Endodermal cell (in vitro differentiated cells): Measurements from ENCODE around the gene S100A1. TPM values are rescaled to one million over a fixed set of nuclear protein-coding genes. Genes with fewer than 3 reads are reported as not detected.
A peak's percentile ranks its signal among the peaks of the same experiment; 100 is the strongest.

Source experiments
- DNase-seq: peaks from one replicate; pipeline ENCODE4 v3.0.0-alpha.2; 2017
- H3K27ac ChIP-seq: 2 replicates; pipeline ENCODE4 v1.5.1; 2013; ENCODE audit warnings: mild to moderate bottlenecking, low read depth, low read length, moderate library complexity
- H3K27me3 ChIP-seq: 2 replicates; pipeline ENCODE4 v1.6.1; 2013; ENCODE audit warnings: mild to moderate bottlenecking, low read length, moderate library complexity; ENCODE audit not compliant: insufficient read depth, control insufficient read depth, poor library complexity, severe bottlenecking
- H3K36me3 ChIP-seq: 2 replicates; pipeline ENCODE4 v1.7.0; 2013; ENCODE audit warnings: mild to moderate bottlenecking, low read length, moderate library complexity; ENCODE audit not compliant: control insufficient read depth, insufficient read depth
- H3K4me1 ChIP-seq: one replicate; pipeline ENCODE4 v1.7.0; 2013; ENCODE audit warnings: low read length; ENCODE audit not compliant: control insufficient read depth, insufficient read depth
- H3K4me3 ChIP-seq: 2 replicates; pipeline ENCODE4 v1.5.1; 2013; ENCODE audit warnings: mild to moderate bottlenecking, low read length, moderate library complexity
- H3K9ac ChIP-seq: 2 replicates; pipeline ENCODE4 v1.6.1; 2013; ENCODE audit warnings: mild to moderate bottlenecking, low read length, moderate library complexity; ENCODE audit not compliant: poor library complexity, severe bottlenecking; ENCODE audit errors: extremely low read depth
- H3K9me3 ChIP-seq: 2 replicates; pipeline ENCODE4 v1.6.1; 2013; ENCODE audit warnings: mild to moderate bottlenecking, low read length, moderate library complexity; ENCODE audit not compliant: control insufficient read depth
- H3K27ac Mint-ChIP-seq: 2 replicates; pipeline ENCODE4 v1.8.0; 2020; ENCODE audit warnings: mixed read lengths
- H3K27me3 Mint-ChIP-seq: 2 replicates; pipeline ENCODE4 v1.8.0; 2021; ENCODE audit warnings: mild to moderate bottlenecking, mixed read lengths; ENCODE audit not compliant: insufficient read depth
- H3K36me3 Mint-ChIP-seq: 2 replicates; pipeline ENCODE4 v1.8.0; 2020; ENCODE audit warnings: low read depth, mixed read lengths
- H3K4me1 Mint-ChIP-seq: 2 replicates; pipeline ENCODE4 v1.8.0; 2020; ENCODE audit warnings: mixed read lengths
- H3K4me3 Mint-ChIP-seq: 2 replicates; pipeline ENCODE4 v1.8.0; 2020; ENCODE audit warnings: mild to moderate bottlenecking, moderate library complexity, mixed read lengths
- H3K9me3 Mint-ChIP-seq: 2 replicates; pipeline ENCODE4 v1.8.0; 2020; ENCODE audit warnings: mild to moderate bottlenecking, mixed read lengths
- WGBS, 2 experiments: methylation state at CpG; one replicate each; pipeline versions ENCODE4 v1.1.5 to v1.1.7; 2013; ENCODE audit warnings: missing lambda C conversion rate in 2 of 2, mixed read lengths in 1 of 2; ENCODE audit not compliant: insufficient coverage in 1 of 2, insufficient read length in 1 of 2; 5-methylcytosine and 5-hydroxymethylcytosine counted together
- total RNA-seq, 2 donors: library from RNA; stranded (reverse); fragmentation: NEBNext Ultra II Directional in 1 of 2; extraction: Animal tissue kit (Norgen Biotek cat#: 25700) in 1 of 2; gene quantifications; 2 replicates in 1 of 2; 3 replicates in 1 of 2; pipeline ENCODE4 v1.2.1, GENCODE V29; 2021
- TF ChIP-seq, protein P1 (sequence below): fragments of 200-600 bp; sonication (generic); conservative IDR thresholded peaks from 2 replicates; pipeline ENCODE4 v1.5.0; 2021; ENCODE audit warnings: antibody characterized with exemption, mild to moderate bottlenecking

S100A1 gene
- total RNA-seq, 2 donors from 2014 or later, result 1.8 to 5.0 TPM

DNA sequence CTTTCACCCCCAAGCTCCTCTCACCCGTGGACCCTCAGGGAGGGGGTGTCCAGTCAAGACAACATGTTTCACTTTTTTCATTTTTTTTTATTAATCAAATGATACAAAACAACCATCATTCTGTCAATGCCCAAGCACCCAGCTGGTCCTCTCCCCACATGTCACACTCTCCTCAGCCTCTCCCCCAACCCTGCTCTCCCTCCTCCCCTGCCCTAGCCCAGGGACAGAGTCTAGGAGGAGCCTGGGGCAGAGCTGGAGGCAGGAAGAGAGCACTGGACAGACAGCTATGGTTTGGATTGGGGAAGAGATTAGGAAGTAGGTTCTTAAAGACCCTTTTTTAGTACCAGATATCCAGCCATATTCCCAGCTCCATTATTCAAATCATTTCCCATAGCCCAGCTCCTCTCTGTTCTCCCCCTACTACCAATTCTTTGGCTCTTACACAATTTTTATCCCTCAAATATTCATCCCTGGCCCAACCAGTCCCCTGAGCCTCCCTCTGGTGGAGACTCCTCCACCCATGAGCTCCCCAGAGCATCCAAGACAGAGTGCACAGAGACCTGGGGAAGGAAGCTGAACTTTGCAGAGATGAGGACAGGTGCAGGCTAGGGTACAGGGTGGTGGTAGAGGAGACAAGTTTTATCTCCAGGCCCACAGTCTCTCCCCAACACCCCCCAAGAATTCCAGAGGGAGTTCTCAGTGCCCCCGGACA is 13.9 kb upstream of the S100A1 start:
- peak overlapping the region; percentile 49 for H3K4me3 Mint-ChIP-seq
- no peak overlapping the region for H3K27ac Mint-ChIP-seq
- TF ChIP-seq, protein P1, sequence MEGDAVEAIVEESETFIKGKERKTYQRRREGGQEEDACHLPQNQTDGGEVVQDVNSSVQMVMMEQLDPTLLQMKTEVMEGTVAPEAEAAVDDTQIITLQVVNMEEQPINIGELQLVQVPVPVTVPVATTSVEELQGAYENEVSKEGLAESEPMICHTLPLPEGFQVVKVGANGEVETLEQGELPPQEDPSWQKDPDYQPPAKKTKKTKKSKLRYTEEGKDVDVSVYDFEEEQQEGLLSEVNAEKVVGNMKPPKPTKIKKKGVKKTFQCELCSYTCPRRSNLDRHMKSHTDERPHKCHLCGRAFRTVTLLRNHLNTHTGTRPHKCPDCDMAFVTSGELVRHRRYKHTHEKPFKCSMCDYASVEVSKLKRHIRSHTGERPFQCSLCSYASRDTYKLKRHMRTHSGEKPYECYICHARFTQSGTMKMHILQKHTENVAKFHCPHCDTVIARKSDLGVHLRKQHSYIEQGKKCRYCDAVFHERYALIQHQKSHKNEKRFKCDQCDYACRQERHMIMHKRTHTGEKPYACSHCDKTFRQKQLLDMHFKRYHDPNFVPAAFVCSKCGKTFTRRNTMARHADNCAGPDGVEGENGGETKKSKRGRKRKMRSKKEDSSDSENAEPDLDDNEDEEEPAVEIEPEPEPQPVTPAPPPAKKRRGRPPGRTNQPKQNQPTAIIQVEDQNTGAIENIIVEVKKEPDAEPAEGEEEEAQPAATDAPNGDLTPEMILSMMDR, result no peak

DNA sequence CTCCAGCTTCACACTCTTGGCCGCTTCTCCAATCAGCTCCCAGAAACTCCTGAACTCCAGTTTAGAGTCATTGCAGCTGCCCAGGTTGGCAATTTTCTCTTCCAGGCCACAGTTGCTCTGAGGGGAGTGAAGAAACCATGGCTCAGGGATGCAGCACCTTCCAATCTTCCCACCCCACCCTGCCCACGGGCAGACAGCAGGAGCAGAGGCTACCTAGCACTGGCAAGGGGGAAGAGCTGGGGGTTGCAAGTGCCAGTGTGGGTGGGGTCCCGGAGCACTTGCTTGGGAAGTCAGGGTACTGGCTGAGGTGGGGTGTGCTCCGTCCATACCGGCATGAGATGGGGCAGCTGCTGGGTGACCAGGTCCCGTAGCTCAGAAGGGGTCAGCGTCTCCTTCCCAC is 13.3 kb upstream of the S100A1 start:
- Mint-ChIP-seq H3K27ac (no peak overlapping the region), H3K4me1 (peaks cover 49% of the 10 kb centered on the region), H3K4me3 (peak overlapping the region; percentile 49), H3K27me3 (no peaks in the 10 kb centered on the region), H3K36me3 (peaks cover 19% of the 10 kb centered on the region), H3K9me3 (no peaks in the 10 kb centered on the region)
- Histone ChIP-seq H3K4me1 (peaks cover 3% of the 10 kb centered on the region), H3K4me3 (no peak overlapping the region), H3K36me3 (peaks cover 16% of the 10 kb centered on the region), H3K9ac (no peak overlapping the region), H3K9me3 (no peaks in the 10 kb centered on the region), H3K27ac (no peak overlapping the region), H3K27me3 (no peaks in the 10 kb centered on the region)
- 93 to 94% methylated on average over 3 to 7 of the region's 7 CpGs for WGBS, 2 experiments
- no peak for DNase-seq
- TF ChIP-seq, protein P1, result no peak

More for the DNA sequence above, 13.9 kb upstream of the S100A1 start:
- Histone ChIP-seq H3K9ac (no peak overlapping the region), H3K4me1 (peaks cover 3% of the 10 kb centered on the region), H3K4me3 (no peak overlapping the region), H3K36me3 (peaks cover 10% of the 10 kb centered on the region), H3K9me3 (no peaks in the 10 kb centered on the region), H3K27me3 (no peaks in the 10 kb centered on the region), H3K27ac (no peak overlapping the region)
- H3K4me1 Mint-ChIP-seq, result peaks cover 54% of the 10 kb centered on the region
- 92% methylated on average over 2 of the region's 2 CpGs; no CpG with 5 or more reads in 1 of the 2 experiments for WGBS, 2 experiments
- peaks cover under 1% of the 10 kb centered on the region for H3K27me3 Mint-ChIP-seq
- H3K9me3 Mint-ChIP-seq, result no peaks in the 10 kb centered on the region
- H3K36me3 Mint-ChIP-seq, result peaks cover 14% of the 10 kb centered on the region
- no peak for DNase-seq

DNA sequence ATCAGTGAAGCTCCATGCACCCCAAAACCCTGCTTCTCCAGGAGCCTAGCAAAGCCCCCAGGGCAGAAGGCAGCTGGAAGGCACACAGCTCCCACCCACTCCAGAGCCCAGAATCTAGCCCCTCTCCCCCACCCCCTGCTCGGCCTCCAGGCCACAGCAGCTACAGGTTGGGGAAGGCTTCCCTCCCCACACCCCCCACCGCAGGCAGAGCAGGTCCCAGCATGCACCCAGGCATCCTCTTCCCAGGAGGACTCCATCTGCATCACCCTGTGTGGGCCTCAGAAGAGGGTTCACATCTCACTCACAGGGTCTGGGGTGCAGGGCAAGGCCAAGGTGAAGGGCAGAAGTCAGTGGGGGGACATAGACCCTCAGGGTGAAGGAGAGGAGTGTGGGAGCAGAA is 12.8 kb upstream of the S100A1 start:
- peaks cover 1% of the 10 kb centered on the region for H3K4me1 ChIP-seq
- H3K36me3 ChIP-seq, result peaks cover 21% of the 10 kb centered on the region
- H3K9ac ChIP-seq, result no peak overlapping the region
- Mint-ChIP-seq H3K4me1 (peaks cover 45% of the 10 kb centered on the region), H3K9me3 (no peaks in the 10 kb centered on the region), H3K27ac (peak overlapping the region; percentile 92), H3K27me3 (no peaks in the 10 kb centered on the region), H3K4me3 (peak overlapping the region; percentile 49), H3K36me3 (peaks cover 24% of the 10 kb centered on the region)
- DNase-seq, result no peak
- no peak overlapping the region for H3K4me3 ChIP-seq
- H3K27me3 ChIP-seq, result no peaks in the 10 kb centered on the region
- H3K27ac ChIP-seq, result no peak overlapping the region
- TF ChIP-seq, protein P1, result no peak
- whole genome bisulfite sequencing, 2 experiments, result 100% methylated on average over 2 of the region's 2 CpGs; no CpG with 5 or more reads in 1 of the 2 experiments
- H3K9me3 ChIP-seq, result no peaks in the 10 kb centered on the region
